Activated T-cell treated with anti-CD3 and anti-CD28 coated beads, Interleukin-2, amount 50 U/mL, for 72 hours (primary cell): ENCODE results near the gene UBE2J2. TPM values are rescaled to one million over a fixed set of nuclear protein-coding genes. Genes with fewer than 3 reads are reported as not detected.

ENCODE experiments used
- total RNA-seq, 2 donors: library from RNA; stranded (reverse); gene quantifications; one replicate each; pipeline ENCODE4 v1.2.3, GENCODE V29; 2022

UBE2J2 gene
- total RNA-seq, 2 donors from 2014 or later, result 63.5 to 77.8 TPM

Other genes starting within 250 kb of the UBE2J2 start
- under 1 TPM in 1 of 2 donors, not detected in 1; 0.12 TPM for gene RNF223, start 199.5 kb downstream of the UBE2J2 start, total RNA-seq
- gene C1orf159, start 157.8 kb downstream of the UBE2J2 start, total RNA-seq, result 10 to 100 TPM; 18.0 to 18.6 TPM
- gene TTLL10, start 100.0 kb downstream of the UBE2J2 start, total RNA-seq, result under 1 TPM in 1 of 2 donors, not detected in 1; 0.36 TPM
- 100 to 1,000 TPM; 245 to 324 TPM for gene TNFRSF18, start 67.3 kb downstream of the UBE2J2 start, total RNA-seq
- gene TNFRSF4, start 59.7 kb downstream of the UBE2J2 start, total RNA-seq, result 100 to 1,000 TPM; 268 to 588 TPM
- 100 to 1,000 TPM; 188 to 348 TPM for gene SDF4, start 41.9 kb downstream of the UBE2J2 start, total RNA-seq
- gene B3GALT6, start 41.6 kb downstream of the UBE2J2 start, total RNA-seq, result 10 to 100 TPM; 13.1 to 13.6 TPM
- gene C1QTNF12, start 27.1 kb downstream of the UBE2J2 start, total RNA-seq, result 10 to 100 TPM in 1 of 2 donors, 1 to 10 TPM in 1; 8.1 to 14.2 TPM
- 10 to 100 TPM in 1 of 2 donors, 1 to 10 TPM in 1; 5.6 to 13.0 TPM for gene SCNN1D, start 6.6 kb upstream of the UBE2J2 start, total RNA-seq
- gene ACAP3, start 34.1 kb upstream of the UBE2J2 start, total RNA-seq, result 10 to 100 TPM; 28.6 to 37.9 TPM
- 10 to 100 TPM; 11.0 to 11.9 TPM for gene PUSL1, start 34.7 kb upstream of the UBE2J2 start, total RNA-seq
- 100 to 1,000 TPM; 108 to 131 TPM for gene INTS11, start 50.8 kb upstream of the UBE2J2 start, total RNA-seq
- 10 to 100 TPM; 18.0 to 22.8 TPM for gene CPTP, start 50.9 kb upstream of the UBE2J2 start, total RNA-seq
- under 1 TPM; 0.91 to 0.95 TPM for gene TAS1R3, start 57.4 kb upstream of the UBE2J2 start, total RNA-seq
- gene DVL1, start 75.6 kb upstream of the UBE2J2 start, total RNA-seq, result 10 to 100 TPM; 46.6 to 52.2 TPM
- gene MXRA8, start 84.7 kb upstream of the UBE2J2 start, total RNA-seq, result 1 to 10 TPM; 1.6 to 3.0 TPM
- gene AURKAIP1, start 101.4 kb upstream of the UBE2J2 start, total RNA-seq, result 10 to 100 TPM; 92.4 to 97.7 TPM
- 100 to 1,000 TPM; 166 to 180 TPM for gene CCNL2, start 125.5 kb upstream of the UBE2J2 start, total RNA-seq
- gene MRPL20, start 133.4 kb upstream of the UBE2J2 start, total RNA-seq, result 10 to 100 TPM; 74.9 to 77.5 TPM
- under 1 TPM in 1 of 2 donors, not detected in 1; 0.17 TPM for gene ANKRD65, start 147.4 kb upstream of the UBE2J2 start, total RNA-seq
- gene VWA1, start 161.8 kb upstream of the UBE2J2 start, total RNA-seq, result 1 to 10 TPM in 1 of 2 donors, under 1 TPM in 1; 0.94 to 1.4 TPM
- gene ATAD3C, start 175.8 kb upstream of the UBE2J2 start, total RNA-seq, result 1 to 10 TPM; 2.8 to 3.7 TPM
- 10 to 100 TPM; 20.6 to 25.3 TPM for gene ATAD3B, start 197.9 kb upstream of the UBE2J2 start, total RNA-seq
- 10 to 100 TPM; 24.9 to 34.2 TPM for gene ATAD3A, start 238.3 kb upstream of the UBE2J2 start, total RNA-seq